ENCODE data around the gene CRTC1. TPM values are rescaled to one million over a fixed set of nuclear protein-coding genes. Genes with fewer than 3 reads are reported as not detected.

Gene CRTC1
- total and polyA plus RNA-seq, 9 of the 15 experiments (the other 6 are each of a cell fraction or from before 2014, with no cell fraction given), result 0.25 to 3.8 (median 1.2) TPM; not detected in 2

DNA sequence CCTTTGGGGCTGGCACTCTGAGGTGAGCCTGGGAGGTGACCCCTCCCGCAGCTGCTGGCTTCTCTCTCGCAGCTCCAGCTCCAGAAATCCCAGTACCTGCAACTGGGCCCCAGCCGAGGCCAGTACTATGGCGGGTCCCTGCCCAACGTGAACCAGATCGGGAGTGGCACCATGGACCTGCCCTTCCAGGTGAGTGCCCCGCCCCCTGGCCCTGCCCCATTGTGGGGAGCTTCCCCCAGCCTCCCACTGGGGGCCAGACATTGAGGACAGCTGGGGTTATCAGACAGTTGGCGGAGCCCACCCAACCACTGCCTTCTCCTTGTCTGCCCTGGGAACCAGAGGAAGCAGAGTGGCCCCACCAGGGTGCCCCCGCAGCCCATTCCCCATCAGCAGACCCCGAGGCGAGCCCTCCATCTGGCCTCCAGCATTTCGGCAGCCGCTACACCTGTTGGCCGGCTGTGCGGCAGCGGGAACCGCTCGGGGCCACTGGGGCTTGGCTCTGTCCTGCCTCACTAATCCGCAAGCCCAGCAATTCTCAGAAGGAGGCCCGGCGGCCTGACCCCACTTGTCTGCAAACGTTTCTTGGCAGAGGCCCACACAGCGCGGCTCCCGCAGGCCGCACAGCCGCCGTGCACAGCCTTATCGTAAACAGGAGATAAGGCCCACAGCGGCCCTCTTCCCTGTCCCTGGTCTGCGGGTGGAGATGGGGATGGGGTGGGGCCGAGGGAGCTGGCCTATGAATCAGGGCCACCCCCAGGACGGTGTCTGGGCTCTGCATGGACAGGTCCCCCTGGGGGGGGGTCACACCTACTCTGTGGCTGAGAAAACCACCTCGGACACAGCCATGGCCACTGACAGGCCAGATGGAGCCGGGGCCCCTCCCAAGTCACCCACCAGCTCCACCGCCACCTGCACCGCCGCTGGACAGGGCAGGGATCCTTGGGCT lies 59.6 kb downstream of the CRTC1 start (continued):
- TF ChIP-seq, protein P1, sequence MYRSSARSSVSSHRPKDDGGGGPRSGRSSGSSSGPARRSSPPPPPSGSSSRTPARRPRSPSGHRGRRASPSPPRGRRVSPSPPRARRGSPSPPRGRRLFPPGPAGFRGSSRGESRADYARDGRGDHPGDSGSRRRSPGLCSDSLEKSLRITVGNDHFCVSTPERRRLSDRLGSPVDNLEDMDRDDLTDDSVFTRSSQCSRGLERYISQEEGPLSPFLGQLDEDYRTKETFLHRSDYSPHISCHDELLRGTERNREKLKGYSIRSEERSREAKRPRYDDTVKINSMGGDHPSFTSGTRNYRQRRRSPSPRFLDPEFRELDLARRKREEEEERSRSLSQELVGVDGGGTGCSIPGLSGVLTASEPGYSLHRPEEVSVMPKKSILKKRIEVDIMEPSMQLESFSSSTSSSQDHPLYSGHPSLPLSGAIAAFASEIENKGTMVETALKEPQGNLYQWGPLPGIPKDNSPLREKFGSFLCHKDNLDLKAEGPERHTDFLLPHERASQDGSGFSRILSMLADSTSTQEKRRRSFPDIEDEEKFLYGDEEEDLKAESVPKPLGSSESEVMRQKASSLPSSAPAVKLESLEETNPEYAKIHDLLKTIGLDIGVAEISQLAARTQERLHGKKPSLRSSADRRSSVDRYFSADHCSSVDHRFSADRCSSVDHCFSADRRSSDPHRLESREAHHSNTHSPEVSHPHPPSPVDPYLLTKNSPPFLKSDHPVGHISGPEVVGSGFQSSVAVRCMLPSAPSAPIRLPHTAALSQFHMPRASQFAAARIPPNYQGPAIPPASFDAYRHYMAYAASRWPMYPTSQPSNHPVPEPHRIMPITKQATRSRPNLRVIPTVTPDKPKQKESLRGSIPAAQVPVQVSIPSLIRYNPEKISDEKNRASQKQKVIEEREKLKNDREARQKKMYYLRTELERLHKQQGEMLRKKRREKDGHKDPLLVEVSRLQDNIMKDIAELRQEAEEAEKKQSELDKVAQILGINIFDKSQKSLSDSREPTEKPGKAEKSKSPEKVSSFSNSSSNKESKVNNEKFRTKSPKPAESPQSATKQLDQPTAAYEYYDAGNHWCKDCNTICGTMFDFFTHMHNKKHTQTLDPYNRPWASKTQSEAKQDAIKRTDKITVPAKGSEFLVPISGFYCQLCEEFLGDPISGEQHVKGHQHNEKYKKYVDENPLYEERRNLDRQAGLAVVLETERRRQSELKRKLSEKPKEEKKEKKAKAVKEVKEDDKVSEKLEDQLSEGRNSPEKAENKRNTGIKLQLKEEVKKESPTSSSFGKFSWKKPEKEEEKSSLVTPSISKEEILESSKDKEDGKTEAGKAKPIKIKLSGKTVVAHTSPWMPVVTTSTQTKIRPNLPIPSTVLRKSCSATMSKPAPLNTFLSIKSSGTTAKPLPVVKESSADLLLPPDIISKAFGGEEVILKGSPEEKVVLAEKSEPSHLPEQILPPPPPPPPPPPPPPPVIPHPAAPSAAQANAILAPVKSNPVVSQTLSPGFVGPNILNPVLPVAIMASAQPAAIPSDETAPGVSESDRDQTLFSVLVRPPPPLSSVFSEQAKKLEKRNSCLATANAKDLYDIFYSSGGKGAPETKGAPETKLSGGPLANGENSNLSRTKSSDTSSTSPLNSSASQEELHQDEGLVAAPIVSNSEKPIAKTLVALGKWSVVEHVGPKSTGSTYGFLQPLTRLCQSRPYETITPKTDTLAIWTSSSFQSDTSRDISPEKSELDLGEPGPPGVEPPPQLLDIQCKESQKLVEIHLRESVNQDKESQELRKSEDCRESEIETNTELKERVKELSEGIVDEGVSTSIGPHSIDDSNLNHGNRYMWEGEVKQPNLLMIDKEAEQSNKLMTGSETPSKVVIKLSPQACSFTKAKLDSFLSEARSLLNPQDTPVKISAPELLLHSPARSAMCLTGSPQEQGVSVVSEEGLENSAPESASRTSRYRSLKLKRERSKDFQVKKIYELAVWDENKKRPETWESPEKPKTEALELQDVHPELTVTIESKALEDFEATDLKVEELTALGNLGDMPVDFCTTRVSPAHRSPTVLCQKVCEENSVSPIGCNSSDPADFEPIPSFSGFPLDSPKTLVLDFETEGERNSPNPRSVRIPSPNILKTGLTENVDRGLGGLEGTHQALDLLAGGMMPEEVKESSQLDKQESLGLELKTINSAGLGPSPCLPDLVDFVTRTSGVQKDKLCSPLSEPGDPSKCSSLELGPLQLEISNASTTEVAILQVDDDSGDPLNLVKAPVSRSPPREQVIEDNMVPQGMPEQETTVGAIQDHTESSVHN (IDR thresholded peaks at IDR 0.05; ENCODE audit: borderline replicate concordance in 1 of 2, low read depth in 1 of 2), result no peak
- TF ChIP-seq NFE2 (IDR thresholded peaks at IDR 0.05; ENCODE audit: low read depth) (no peak), CBX2 (IDR thresholded peaks at IDR 0.05; ENCODE audit: insufficient read depth, low read length, poor library complexity, severe bottlenecking) (no peak), GABPA (tag; conservative IDR thresholded peaks at IDR 0.05; ENCODE audit: low read depth) (no peak), CAMTA2 (CRISPR knock-in tag; conservative IDR thresholded peaks at IDR 0.05) (no peak), HNRNPL (IDR thresholded peaks at IDR 0.05; ENCODE audit: low read depth, low read length) (no peak), BRCA1 (IDR thresholded peaks at IDR 0.05) (no peak), BRCA1 (CRISPR knock-in tag; IDR thresholded peaks at IDR 0.05) (0 out of 2 replicates have a peak, but pooled peaks have one; percentile 59), BCL6 (CRISPR knock-in tag; IDR thresholded peaks at IDR 0.05) (no peak)
- TF ChIP-seq, protein P2, sequence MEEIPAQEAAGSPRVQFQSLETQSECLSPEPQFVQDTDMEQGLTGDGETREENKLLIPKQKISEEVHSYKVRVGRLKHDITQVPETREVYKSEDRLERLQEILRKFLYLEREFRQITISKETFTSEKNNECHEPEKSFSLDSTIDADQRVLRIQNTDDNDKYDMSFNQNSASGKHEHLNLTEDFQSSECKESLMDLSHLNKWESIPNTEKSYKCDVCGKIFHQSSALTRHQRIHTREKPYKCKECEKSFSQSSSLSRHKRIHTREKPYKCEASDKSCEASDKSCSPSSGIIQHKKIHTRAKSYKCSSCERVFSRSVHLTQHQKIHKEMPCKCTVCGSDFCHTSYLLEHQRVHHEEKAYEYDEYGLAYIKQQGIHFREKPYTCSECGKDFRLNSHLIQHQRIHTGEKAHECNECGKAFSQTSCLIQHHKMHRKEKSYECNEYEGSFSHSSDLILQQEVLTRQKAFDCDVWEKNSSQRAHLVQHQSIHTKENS (CRISPR knock-in tag; IDR thresholded peaks at IDR 0.05), result no peak
- TF ChIP-seq, protein P3, sequence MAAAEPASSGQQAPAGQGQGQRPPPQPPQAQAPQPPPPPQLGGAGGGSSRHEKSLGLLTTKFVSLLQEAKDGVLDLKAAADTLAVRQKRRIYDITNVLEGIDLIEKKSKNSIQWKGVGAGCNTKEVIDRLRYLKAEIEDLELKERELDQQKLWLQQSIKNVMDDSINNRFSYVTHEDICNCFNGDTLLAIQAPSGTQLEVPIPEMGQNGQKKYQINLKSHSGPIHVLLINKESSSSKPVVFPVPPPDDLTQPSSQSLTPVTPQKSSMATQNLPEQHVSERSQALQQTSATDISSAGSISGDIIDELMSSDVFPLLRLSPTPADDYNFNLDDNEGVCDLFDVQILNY (CRISPR knock-in tag; IDR thresholded peaks at IDR 0.05), result no peak
- TF ChIP-seq, protein P4, sequence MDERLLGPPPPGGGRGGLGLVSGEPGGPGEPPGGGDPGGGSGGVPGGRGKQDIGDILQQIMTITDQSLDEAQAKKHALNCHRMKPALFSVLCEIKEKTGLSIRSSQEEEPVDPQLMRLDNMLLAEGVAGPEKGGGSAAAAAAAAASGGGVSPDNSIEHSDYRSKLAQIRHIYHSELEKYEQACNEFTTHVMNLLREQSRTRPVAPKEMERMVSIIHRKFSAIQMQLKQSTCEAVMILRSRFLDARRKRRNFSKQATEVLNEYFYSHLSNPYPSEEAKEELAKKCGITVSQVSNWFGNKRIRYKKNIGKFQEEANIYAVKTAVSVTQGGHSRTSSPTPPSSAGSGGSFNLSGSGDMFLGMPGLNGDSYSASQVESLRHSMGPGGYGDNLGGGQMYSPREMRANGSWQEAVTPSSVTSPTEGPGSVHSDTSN (CRISPR knock-in tag; IDR thresholded peaks at IDR 0.05; ENCODE audit: low read depth), result no peak
- TF ChIP-seq, protein P4 (tag; conservative IDR thresholded peaks at IDR 0.05; ENCODE audit: low read depth), result no peak

All from K562 (cell line).